NCI-H1417 treated with DMSO at 0.1 percent for 48 hours (cell line): ENCODE results near the gene USF3.

ENCODE experiments used
- DNase-seq: peaks from one replicate; lab custom pipeline; 2025; lab: John Stamatoyannopoulos, UW

The USF3 gene

GRCh38 chr3:113698213-113698742, 1.8 kb upstream of the USF3 start:
- DNase-seq = no peak

GRCh38 chr3:113697500-113698090, 1.2 kb upstream of the USF3 start:
- no peak for DNase-seq

GRCh38 chr3:113696658-113697499, 437 bp upstream of the USF3 start:
- peak; percentile 99 for DNase-seq

- no peak for DNase-seq
Observed at GRCh38 chr3:113695431-113695785, 1.0 kb downstream of the USF3 start.

- DNase-seq = no peak
Observed at GRCh38 chr3:113690482-113690881, 6.0 kb downstream of the USF3 start.

GRCh38 chr3:113685956-113686721, 10.3 kb downstream of the USF3 start:
- DNase-seq = no peak

- DNase-seq = no peak
Observed at GRCh38 chr3:113685124-113685523, 11.3 kb downstream of the USF3 start.

- no peak for DNase-seq
Observed at GRCh38 chr3:113684271-113684819, 12.1 kb downstream of the USF3 start.

GRCh38 chr3:113678773-113679172, 17.7 kb downstream of the USF3 start:
- DNase-seq = no peak

- DNase-seq = no peak
Observed at GRCh38 chr3:113677737-113678136, 18.7 kb downstream of the USF3 start.

- DNase-seq = no peak
Observed at GRCh38 chr3:113676261-113676660, 20.2 kb downstream of the USF3 start.

GRCh38 chr3:113673593-113673992, 22.8 kb downstream of the USF3 start:
- DNase-seq = no peak

GRCh38 chr3:113668015-113668414, 28.4 kb downstream of the USF3 start:
- no peak for DNase-seq

- no peak for DNase-seq
Observed at GRCh38 chr3:113664523-113665094, 31.8 kb downstream of the USF3 start.

GRCh38 chr3:113663761-113664160, 32.7 kb downstream of the USF3 start:
- no peak for DNase-seq

GRCh38 chr3:113663324-113663750, 33.1 kb downstream of the USF3 start:
- DNase-seq = no peak

- DNase-seq = no peak
Observed at GRCh38 chr3:113662824-113663223, 33.6 kb downstream of the USF3 start.

GRCh38 chr3:113660896-113661295, 35.5 kb downstream of the USF3 start:
- no peak for DNase-seq

GRCh38 chr3:113660458-113660857, 36.0 kb downstream of the USF3 start:
- no peak for DNase-seq

GRCh38 chr3:113659996-113660395, 36.4 kb downstream of the USF3 start:
- DNase-seq = no peak

GRCh38 chr3:113659101-113659541, 37.3 kb downstream of the USF3 start:
- peak; percentile 46 for DNase-seq

GRCh38 chr3:113658107-113658506, 38.3 kb downstream of the USF3 start:
- DNase-seq = no peak
